Activated CD4-positive, alpha-beta T cell treated with anti-CD3 and anti-CD28 coated beads, Interleukin-10, Interleukin-2, amounts not matched to agents 100 ng/mL and 50 ng/mL, durations not matched to agents 16 hours and 8 hours (primary cell): ENCODE data around the gene TBC1D14.
A peak's percentile ranks its signal among the peaks of the same experiment; 100 is the strongest.

Experiments
- DNase-seq: peaks from one replicate; pipeline ENCODE4 v3.0.0-alpha.2; 2020

TBC1D14 gene

DNA sequence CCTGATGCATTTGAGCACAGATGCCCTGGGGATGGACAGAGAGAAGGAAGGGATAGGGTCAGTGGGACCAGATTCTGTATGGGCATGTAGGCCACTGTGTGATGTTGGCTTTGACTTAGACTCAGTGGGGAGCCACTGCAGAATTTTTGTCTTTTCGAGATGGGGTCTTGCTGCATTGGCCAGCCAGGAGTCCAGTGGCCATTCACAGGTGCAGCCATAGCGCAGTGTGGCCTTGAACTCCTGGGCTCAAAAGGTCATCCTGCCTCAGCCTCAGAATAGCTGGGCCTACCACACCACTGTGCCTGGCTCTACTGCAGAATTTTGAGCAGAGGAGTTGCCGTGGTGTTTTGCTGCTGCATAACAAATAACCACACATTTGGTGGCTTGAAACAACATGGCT, 22.8 kb downstream of the TBC1D14 start:
- DNase-seq: no peak

GRCh38 chr4:6932918-6933317, 23.3 kb downstream of the TBC1D14 start:
- no peak for DNase-seq

GRCh38 chr4:6933691-6934430, 24.2 kb downstream of the TBC1D14 start:
- no peak for DNase-seq

- DNase-seq: no peak
Observed at GRCh38 chr4:6935965-6936364, 26.3 kb downstream of the TBC1D14 start.

DNA sequence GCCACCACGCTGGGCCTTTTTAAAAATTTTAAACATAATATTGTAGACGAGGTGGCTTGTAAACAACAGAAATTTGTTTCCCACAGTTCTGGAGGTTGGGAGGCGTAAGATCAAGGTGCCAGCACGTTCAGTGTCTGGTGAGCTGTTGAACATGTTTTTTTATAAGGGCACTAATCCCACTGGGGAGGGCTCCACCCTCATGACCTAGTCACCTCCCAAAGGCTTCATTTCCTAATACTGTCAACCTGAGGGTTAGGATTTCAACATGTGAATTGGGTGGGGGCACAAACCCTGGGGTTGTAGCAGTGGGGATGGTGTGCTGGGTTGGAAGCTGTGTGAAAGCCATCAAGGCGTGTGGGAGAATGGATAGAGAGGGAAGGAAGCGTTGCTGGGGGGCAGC, 27.6 kb downstream of the TBC1D14 start:
- DNase-seq: no peak

DNA sequence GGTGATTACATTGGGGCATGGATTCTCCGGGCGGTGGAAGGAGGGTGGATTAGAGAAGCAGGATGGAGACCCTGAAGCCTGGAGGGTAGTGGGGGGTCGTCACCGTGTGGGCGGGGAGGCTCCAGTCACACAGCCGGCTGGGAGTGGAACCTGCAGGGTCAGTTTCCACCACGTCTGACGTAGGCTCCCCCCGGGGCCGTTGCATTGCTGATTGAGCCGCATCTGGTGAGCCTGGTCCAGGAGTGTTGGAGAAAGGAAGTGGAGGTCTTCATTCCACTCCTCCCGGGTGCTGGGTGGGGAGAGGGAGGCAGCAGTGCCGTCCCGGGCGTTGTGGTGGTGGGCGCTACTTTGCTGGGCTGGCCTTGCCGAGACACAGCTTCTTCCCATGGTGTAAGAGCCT, 28.1 kb downstream of the TBC1D14 start:
- no peak for DNase-seq

- no peak for DNase-seq
Observed at GRCh38 chr4:6938237-6938636, 28.6 kb downstream of the TBC1D14 start.

DNA sequence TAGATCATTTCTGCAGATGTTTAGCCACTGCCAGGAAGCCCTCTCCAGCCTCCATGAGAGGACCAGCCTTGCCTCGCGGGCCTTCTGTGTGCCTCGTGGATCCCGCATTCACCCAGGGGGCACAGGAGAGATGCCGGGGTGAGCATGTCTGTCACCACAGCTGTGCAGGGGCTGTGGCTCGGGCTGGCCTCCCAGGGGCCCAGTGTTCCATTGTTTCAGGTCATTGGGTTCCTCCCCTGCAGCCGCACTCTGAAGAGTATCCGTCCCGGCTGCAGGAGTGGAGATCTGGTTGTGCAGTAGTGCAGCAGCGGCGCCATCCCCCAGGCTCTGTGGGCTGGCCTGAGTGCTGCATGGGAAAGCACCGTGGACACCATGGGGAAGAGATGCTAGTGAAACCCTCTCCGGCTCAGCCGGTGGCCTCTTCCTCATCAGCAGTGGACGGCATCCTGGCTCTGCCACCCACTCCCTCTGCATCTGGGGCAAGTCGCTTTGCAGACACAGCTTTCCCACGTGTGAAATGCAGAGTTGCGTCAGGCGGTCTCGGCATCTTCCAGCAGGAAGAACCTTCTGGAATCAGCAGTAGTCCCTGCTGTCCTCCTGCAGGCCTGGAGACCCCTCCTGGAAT, 29.1 kb downstream of the TBC1D14 start:
- no peak for DNase-seq

GRCh38 chr4:6939761-6940743, 30.4 kb downstream of the TBC1D14 start:
- peak; percentile 45 for DNase-seq

DNA sequence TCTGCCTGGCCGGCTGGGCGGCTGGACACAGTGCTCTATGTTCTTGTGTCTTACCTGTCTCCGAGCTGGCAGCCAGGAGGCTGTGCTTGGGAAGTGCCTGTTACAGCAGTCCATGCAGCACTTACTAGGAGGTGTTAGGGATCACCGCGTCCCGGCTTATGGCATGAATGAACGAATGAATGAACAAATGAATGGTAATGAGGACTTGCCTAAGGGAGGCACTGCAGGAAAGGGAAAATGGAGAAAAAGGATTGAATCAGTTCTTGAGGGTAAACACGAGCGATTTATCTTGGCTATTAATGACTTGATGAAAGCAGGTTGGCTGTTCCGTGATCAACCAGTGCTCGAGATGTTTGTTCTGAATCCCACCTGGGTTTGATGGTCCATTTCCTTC, 31.1 kb downstream of the TBC1D14 start:
- no peak for DNase-seq

DNA sequence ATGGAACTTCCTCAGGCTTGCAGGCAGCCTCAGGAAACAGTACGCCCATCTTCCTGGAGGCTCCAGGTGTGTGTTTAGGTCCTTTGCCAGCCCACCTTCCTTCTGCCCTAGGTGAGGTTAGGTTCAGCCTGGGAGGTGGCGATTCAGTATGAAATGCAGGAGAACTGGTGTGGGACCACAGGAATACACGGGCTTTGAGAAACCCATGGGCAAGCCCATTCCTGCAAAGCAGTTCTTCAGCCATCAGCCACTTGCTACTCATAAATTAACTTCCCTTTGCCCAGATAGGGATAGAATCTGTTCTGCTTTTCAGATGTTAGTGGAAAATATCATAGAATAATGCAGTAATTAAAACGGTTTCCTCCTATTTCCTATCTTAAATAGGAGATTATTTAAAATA, 32.2 kb downstream of the TBC1D14 start:
- DNase-seq: no peak

DNA sequence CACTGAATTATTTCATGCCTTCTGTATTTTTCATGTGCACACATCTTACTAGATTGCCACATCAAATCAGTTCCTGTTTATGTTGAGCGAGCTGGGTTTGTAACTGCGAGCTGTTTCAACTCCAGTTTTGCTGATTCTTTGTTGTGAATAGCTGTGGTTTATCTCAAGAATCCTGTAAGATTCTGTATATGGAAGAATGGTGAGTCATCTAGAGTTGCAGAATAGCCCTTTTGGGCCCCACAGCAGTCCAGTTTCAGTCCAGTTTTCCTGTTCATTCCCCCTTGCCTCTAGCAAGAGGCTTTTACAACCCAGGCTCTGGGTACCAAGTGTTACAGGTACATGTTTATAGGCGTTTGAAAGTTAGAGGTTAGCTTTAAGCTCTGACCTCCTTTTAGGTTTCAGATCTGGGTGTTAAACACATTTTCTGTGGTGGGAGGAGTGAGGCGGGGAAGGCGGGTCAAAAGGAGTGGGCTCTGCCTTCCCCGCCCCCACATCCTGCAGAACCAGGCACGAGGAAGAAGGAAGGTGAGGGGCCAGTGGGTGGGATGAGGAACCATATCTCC, 32.7 kb downstream of the TBC1D14 start:
- DNase-seq: peak; percentile 77

- DNase-seq: no peak
Observed at GRCh38 chr4:6943012-6943884, 33.6 kb downstream of the TBC1D14 start.

GRCh38 chr4:6943885-6944225, 34.2 kb downstream of the TBC1D14 start:
- no peak for DNase-seq

DNA sequence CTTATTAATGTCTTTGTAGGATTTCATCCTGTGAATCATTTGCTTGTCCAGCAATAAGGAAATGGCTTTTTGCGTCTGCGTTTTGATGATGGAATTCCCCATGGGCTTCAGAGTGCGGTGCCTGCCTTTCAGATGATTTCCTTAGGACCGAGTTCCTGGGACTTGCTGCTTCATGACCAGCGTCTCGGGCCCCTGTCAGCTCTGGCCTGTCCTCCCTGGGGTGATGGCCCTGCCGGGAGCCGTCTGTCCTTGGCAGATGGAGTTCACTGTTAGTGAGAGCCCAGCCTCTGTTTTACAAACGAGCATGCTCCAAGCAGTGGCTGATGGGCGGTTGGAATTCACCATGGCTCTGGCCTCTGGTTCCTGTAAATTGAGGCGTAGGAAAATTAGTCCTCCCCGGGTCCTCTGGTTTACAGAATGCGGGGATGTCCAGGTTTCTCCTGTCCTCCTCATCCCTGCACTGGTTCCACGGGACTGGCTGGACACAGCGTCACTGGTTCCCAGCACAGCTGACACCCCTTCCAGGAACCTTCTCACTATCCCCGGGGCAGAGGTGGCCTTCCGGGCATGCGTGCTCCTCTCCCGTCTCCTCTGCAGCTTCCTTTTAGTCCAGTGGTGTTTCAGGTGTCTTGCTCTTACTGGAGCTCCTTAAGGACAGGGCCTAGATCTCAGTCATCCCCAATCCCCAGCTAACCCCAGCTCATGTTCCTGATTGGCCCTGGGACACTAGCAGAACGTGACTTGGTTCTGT, 34.9 kb downstream of the TBC1D14 start:
- no peak for DNase-seq

DNA sequence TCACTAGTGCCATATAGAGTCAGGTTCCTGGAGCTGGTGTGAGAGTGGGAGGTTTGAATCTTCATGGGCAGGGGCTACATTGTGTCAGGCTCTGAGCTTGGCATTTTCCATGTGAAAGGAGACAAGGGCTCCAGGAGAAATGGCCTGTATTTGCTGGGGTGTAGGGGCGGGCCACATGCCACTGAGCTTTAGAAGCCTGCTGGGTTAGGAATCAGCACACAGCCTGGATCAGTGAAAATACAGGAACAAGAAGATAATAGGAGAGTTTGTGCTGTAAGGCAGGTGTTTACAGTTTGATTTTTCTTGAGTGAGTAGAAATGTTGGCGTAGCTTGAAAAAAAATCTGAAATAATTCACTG, 35.4 kb downstream of the TBC1D14 start:
- DNase-seq: no peak

DNA sequence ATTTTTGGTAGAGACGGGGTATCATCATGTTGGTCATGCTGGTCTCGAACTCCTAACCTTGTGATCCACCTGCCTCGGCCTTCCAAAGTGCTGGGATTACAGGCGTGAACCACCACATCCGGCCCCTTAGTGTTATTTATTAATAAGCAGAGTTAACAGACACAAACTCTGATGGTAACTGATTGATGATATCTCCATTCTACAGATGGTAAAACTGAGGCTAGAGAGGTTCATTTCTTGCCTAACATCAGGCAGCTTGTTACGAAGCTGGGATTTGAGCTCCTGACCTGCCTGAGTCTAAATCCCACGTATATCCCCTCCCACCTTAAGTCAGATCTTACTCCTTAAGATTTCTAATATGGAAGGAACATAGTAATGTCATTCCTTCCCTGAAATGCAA, 36.9 kb downstream of the TBC1D14 start:
- no peak for DNase-seq

GRCh38 chr4:6948134-6948460, 38.5 kb downstream of the TBC1D14 start:
- no peak for DNase-seq

- no peak for DNase-seq
Observed at GRCh38 chr4:6951880-6952381, 42.3 kb downstream of the TBC1D14 start.

GRCh38 chr4:6953751-6954380, 44.2 kb downstream of the TBC1D14 start:
- DNase-seq: no peak

DNA sequence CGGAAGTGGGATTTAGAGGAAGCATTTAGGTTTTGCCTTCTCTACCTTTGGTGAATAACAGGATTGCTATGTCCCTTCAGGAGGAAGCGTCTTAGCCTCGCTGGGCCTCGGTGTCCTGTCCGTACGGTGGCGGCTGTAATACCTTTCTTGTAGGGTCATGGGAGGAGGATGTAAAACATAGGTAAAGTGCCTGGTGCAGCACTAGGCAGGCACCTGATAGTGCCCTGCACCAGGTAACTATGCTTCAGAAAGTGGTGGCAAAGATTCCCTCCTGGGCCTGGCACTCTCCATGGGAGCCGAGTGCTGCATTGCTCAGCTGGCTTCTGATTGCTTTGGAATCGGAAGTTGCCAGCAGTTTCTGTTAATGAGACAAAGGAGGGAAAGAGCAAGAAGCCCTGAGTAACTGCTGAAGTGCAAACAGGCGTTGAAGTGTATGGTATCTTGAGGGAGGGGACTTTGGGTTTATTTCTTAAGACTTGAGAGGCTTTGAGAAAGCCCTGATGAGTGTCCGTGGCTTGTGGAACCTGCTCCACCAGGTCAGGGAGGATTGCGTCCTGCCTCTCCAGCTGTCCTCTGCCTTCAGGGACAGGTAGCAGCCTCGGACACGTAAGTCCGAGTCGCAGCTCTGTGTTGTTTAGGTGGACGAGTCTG, 45.8 kb downstream of the TBC1D14 start:
- DNase-seq: no peak
